Naive B cell (primary cell): Measurements from ENCODE around the gene SMPD3. TPM values are rescaled to one million over a fixed set of nuclear protein-coding genes. Genes with fewer than 3 reads are reported as not detected.

ENCODE experiments used
- ATAC-seq, 2 donors: fragments of 150-1000 bp; cut with Tn5 transposase; 2 replicates each; pipeline ENCODE4 v1.10.0; 2021; ENCODE audit warnings: low read depth in 2 of 2, mild to moderate bottlenecking in 2 of 2, moderate library complexity in 2 of 2
- DNase-seq: peaks from one replicate; pipeline ENCODE4 v3.0.0; 2022
- H3K27ac Mint-ChIP-seq, 6 donors: one replicate each; pipeline ENCODE4 v1.8.0; 2020 to 2022; ENCODE audit warnings: mild to moderate bottlenecking in 6 of 6, mixed read lengths in 6 of 6, moderate library complexity in 5 of 6, inconsistent platforms in 2 of 6
- H3K27me3 Mint-ChIP-seq, 3 donors: one replicate each; pipeline ENCODE4 v1.8.0; 2021 to 2022; ENCODE audit warnings: mixed read lengths in 3 of 3, mild to moderate bottlenecking in 1 of 3
- H3K36me3 Mint-ChIP-seq, 2 donors: one replicate each; pipeline ENCODE4 v1.8.0; 2020 to 2022; ENCODE audit warnings: mixed read lengths in 2 of 2, inconsistent platforms in 1 of 2, mild to moderate bottlenecking in 1 of 2
- H3K4me1 Mint-ChIP-seq, 3 donors: one replicate each; pipeline ENCODE4 v1.8.0; 2020 to 2022; ENCODE audit warnings: mixed read lengths in 3 of 3, inconsistent platforms in 1 of 3, mild to moderate bottlenecking in 1 of 3, moderate library complexity in 1 of 3
- H3K4me3 Mint-ChIP-seq, 8 donors: one replicate each; pipeline ENCODE4 v1.8.0; 2020 to 2022; ENCODE audit warnings: mild to moderate bottlenecking in 8 of 8, mixed read lengths in 8 of 8, moderate library complexity in 8 of 8, inconsistent platforms in 2 of 8
- H3K9me3 Mint-ChIP-seq, 7 donors: one replicate each; pipeline ENCODE4 v1.8.0; 2020 to 2022; ENCODE audit warnings: mixed read lengths in 7 of 7, mild to moderate bottlenecking in 5 of 7, inconsistent platforms in 2 of 7, moderate library complexity in 1 of 7
- polyA plus RNA-seq, 6 donors: library from polyadenylated mRNA; unstranded; fragments of 300-500 nt; fragmentation: Illumina TruSeq; gene quantifications; one replicate each; pipeline ENCODE4 v1.2.3, GENCODE V29; 2021; ENCODE audit warnings: low read depth in 6 of 6

SMPD3 gene
- polyA plus RNA-seq, 6 donors from 2014 or later, result 0.18 to 2.2 (median 0.41) TPM; not detected in 1

DNA sequence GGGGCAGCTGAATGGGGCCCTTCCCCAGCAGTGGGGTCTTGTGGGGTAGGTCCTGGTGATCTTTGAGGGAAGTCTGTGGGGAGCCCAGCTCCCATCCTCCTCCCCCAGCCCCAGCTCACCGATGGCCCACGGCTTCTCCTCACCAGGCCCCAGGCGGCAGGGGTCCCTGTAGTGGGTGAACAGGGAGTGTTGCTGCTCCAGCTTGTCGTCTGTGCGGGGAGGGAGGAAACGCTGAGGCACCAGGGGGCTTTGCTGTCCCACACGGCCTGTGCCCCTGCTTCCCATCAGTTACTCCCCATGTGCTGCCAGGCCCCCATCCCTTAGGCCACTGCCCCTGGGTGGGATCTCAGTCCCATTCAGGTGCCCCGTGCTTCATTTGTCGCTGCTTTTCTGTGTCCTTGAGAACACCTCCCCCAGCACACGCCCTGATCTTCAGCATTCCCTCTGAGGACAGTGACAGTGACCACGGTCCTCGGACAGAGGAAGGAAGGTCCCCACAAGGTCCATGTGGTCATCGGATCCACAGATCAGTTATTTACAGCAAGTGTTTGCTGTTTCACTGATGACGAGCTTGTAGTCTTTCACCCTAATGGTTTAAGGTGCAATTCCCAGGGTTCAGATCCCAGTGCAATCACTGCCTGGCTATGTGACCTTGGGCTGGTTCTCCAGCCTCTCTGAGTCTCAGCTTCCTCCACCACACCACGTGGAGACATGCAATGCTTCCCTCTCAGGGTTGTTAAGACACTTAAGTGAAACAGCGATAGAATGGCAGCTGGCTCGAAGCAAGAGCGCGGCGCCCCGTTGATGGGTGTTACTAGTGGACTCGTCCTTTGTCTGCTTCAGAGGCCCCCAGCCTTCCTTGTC, 84.4 kb downstream of the SMPD3 start:
- Mint-ChIP-seq H3K36me3 (no peaks in the 10 kb centered on the region), H3K27me3 (peaks cover 0 to 14% (median 0%) of the 10 kb centered on the region in 3 donors), H3K4me3 (no peak overlapping the region), H3K9me3 (no peaks in the 10 kb centered on the region), H3K27ac (peak overlapping the region in 2 of 6 donors; percentile 53 to 56), H3K4me1 (peaks cover 27 to 35% (median 33%) of the 10 kb centered on the region in 3 donors)
- no peak for ATAC-seq
- no peak for DNase-seq

DNA sequence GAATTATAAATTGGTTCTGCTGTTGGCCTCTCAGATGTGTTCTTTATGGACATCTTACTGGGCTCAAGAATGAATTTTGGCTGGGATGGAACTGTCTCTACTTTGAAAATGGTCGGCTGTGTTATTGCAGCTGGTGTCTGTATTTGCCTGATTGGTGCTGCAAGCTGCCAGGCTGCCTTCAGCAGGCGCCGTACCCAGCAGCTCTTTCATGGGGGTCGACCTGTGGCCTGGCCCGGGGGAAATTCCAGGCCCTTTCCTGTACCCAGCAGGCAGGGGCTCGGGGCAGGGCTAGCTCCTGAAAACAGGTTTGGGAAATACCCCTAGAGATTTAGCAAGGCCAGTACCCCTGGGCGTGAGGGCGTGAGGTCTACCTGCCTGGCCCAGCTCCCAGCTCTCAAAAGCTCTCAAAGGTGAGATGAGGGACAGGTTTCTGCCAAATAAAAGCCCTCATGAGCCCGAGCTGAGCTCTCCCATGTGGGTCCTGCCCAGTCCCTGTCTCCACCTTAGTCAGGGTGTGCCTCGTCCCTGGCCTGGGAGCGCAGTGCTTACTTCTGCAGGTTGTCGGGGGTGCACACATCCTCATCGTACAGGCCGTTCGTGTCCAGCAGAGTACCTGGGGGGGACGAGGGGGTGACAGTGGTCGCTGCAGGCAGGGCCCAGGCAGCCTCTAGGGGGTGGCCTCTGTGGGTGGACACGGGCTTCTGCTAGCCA, 85.2 kb downstream of the SMPD3 start:
- DNase-seq, result no peak
- H3K27ac Mint-ChIP-seq, result no peak overlapping the region
- peaks cover 0 to 3% of the 10 kb centered on the region in 2 donors for H3K36me3 Mint-ChIP-seq
- H3K27me3 Mint-ChIP-seq, result peaks cover 0 to 14% (median 0%) of the 10 kb centered on the region in 3 donors
- H3K4me3 Mint-ChIP-seq, result no peak overlapping the region
- peaks cover 21 to 27% (median 25%) of the 10 kb centered on the region in 3 donors for H3K4me1 Mint-ChIP-seq
- no peak for ATAC-seq
- no peaks in the 10 kb centered on the region for H3K9me3 Mint-ChIP-seq

DNA sequence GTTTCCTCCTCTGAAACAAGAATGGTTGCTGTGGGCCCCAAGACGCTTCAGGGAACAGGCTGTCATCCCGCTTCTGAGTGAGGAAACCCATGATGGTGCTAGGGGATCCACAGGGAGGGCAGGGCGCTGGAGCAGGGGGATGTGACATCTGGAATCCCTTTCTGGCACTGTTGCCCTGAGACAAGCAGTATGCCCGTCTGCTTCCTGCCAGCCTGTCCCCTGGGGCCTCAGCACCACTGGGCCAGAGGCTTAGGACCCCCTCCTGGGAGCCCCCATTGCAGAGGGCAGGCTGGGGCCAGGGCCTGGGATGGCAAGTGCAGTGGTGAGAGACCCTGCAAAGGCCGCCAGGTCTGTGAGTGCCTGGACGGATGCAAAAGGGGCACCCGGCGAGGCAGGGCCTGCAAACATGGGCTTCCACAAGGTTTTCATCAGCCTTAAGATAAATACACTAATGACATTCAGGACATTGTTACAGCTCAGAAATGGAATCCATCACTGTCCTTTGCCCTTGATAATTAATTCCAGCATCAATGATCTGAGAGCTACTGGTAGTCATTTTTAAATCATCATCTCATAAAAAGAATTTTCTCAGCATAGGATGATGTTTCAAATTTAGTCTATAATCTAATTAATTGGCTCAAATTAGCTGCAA, 85.9 kb downstream of the SMPD3 start:
- H3K27ac Mint-ChIP-seq, result no peak overlapping the region
- H3K27me3 Mint-ChIP-seq, result peaks cover 0 to 14% (median 0%) of the 10 kb centered on the region in 3 donors
- no peak overlapping the region for H3K4me3 Mint-ChIP-seq

DNA sequence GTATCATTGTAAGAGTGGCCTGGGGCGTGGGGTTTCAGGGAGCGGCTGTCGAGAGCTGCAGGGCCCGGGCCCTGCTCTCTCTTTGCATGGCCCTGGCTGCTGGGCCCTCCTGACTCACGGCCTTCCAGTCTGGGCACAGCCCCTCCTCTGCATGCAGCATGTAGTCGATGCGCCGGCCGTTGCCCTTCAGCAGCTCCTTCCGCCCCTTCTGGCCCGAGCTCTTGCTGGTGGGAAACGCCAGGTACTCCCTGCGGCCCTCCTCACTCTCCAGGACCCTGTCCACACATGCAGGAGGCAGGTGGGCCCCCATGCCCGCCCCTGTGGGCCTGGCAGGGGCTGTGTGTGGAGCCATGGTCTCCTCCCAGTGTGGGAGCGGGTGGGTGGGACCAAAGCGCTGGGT, 86.8 kb downstream of the SMPD3 start:
- DNase-seq (no peak), ATAC-seq (no peak)
- peaks cover 0 to 14% (median 0%) of the 10 kb centered on the region in 3 donors for H3K27me3 Mint-ChIP-seq
- no peak overlapping the region for H3K27ac Mint-ChIP-seq
- H3K4me1 Mint-ChIP-seq, result peaks cover 11 to 24% (median 21%) of the 10 kb centered on the region in 3 donors
- peaks cover 0 to 5% of the 10 kb centered on the region in 2 donors for H3K36me3 Mint-ChIP-seq
- H3K9me3 Mint-ChIP-seq, result no peaks in the 10 kb centered on the region
- no peak overlapping the region for H3K4me3 Mint-ChIP-seq

More for the DNA sequence above, 85.9 kb downstream of the SMPD3 start:
- peaks cover 0 to 5% of the 10 kb centered on the region in 2 donors for H3K36me3 Mint-ChIP-seq
- ATAC-seq (no peak), DNase-seq (no peak)
- no peaks in the 10 kb centered on the region for H3K9me3 Mint-ChIP-seq
- H3K4me1 Mint-ChIP-seq, result peaks cover 14 to 20% (median 20%) of the 10 kb centered on the region in 3 donors

DNA sequence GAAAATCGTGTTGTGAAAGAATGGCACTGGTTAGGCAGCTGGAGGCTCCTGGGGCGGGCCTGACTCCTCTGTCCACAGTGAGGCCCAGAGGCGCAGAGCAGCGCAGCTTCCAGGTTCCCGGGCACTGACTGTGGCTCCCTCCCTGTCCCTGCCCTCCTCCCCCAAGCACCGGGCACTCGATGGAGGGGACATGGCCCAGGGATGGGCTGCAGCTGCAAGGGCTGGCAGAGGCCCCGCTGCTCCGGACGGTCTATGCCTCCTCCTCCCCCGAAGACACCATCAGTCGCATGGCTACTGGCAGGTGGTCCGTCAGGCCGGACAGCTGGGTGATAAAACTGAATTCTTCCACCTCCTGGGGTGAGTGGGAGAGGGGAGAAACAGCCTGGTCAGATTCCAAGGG, 87.4 kb downstream of the SMPD3 start:
- Mint-ChIP-seq H3K9me3 (no peaks in the 10 kb centered on the region), H3K36me3 (peaks cover 0 to 5% of the 10 kb centered on the region in 2 donors), H3K27ac (no peak overlapping the region), H3K4me1 (peaks cover 6 to 27% (median 21%) of the 10 kb centered on the region in 3 donors), H3K27me3 (peaks cover 0 to 9% (median 0%) of the 10 kb centered on the region in 3 donors), H3K4me3 (no peak overlapping the region)
- DNase-seq (no peak), ATAC-seq (no peak)

DNA sequence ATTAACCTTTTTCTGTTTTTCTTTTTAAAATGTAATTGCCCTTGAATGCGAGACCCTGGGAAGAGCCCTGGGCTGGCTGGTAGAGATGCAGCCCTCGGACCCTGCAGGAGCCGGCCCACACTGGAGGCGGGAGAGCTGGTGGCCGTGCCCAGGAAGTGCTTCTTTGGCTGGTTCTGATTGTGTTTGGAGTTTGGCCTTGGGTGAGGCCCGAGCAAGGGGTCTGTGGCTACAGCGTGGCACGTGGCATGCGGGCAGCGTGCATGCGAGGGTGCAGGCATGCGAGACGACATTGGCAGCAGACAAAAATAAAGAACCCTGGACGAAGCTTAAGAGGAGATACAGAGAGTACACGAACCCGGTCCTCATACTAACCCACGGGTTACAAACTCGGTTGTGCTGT, 87.8 kb downstream of the SMPD3 start:
- Mint-ChIP-seq H3K9me3 (no peaks in the 10 kb centered on the region), H3K4me3 (no peak overlapping the region), H3K27me3 (peaks cover 0 to 5% (median 0%) of the 10 kb centered on the region in 3 donors), H3K27ac (no peak overlapping the region), H3K4me1 (peaks cover 4 to 27% (median 18%) of the 10 kb centered on the region in 3 donors), H3K36me3 (peaks cover under 1 to 5% of the 10 kb centered on the region in 2 donors)
- ATAC-seq (no peak), DNase-seq (no peak)

DNA sequence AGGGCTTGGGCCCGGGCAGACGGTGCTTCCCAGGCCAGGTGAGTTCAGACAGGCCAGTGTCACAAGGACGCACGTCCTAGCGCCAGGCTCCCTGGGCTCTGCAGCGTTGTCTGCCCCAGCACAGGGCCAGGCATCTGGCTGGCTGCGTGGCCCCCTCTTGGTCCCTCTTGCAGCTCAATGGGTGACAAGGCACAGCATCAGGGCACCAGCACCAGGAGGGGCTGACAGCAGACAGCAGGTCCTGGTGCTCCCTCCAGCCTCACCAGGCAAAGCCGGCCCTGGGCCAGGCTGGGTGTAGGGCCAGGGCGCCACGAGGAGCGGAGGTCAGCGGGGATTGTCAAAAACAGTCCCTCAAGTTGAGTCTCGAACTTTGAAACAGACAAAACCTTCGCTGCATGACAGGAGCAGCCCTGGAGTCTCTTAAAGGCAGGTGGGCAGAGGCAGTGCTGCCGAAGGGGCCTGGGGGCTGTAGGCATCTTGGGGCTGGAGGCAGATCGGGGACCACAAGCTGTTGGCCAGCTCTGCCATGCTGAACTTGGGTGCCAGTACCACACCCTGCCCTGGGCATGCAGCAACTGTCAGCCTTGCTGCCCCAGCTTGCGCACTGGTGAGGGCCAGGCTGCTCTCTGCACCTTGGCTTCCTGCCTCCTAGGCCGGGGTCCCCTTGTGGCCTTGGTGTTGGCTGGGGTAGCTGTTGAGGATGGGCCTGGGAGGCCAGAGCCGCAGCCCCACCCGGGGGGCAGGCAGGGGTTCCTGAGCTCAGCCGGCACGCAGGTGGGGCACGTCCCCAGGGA, 88.7 kb downstream of the SMPD3 start:
- Mint-ChIP-seq H3K9me3 (no peaks in the 10 kb centered on the region), H3K36me3 (peaks cover 5 to 10% of the 10 kb centered on the region in 2 donors), H3K27ac (no peak overlapping the region), H3K4me1 (peaks cover 6 to 25% (median 13%) of the 10 kb centered on the region in 3 donors), H3K4me3 (no peak overlapping the region), H3K27me3 (no peaks in the 10 kb centered on the region)
- no peak for DNase-seq
- no peak for ATAC-seq

DNA sequence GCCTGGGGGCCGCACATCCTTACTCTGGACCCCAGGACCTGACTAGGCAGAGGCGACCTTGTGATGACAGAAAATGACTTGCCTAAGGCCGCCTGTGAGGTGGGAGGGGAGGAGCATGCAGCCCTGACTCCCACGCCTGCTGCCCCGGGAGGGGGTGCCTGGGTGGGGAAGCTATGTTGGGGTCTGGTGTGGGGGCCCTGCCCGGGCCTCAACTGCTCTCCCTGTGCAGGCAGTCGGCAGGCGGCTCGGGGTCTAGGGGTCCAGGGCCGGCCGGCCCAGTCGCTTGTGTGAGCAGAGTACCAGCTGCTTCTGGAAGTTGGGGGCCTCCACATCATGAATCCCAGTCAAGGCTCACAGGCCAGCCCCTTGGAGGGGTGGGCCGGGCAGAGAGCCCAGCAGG, 89.4 kb downstream of the SMPD3 start:
- peaks cover 5 to 13% of the 10 kb centered on the region in 2 donors for H3K36me3 Mint-ChIP-seq
- H3K27ac Mint-ChIP-seq, result no peak overlapping the region
- ATAC-seq (no peak), DNase-seq (no peak)
- no peak overlapping the region for H3K4me3 Mint-ChIP-seq
- no peaks in the 10 kb centered on the region for H3K27me3 Mint-ChIP-seq
- H3K9me3 Mint-ChIP-seq, result no peaks in the 10 kb centered on the region
- peaks cover 6 to 25% (median 13%) of the 10 kb centered on the region in 3 donors for H3K4me1 Mint-ChIP-seq

DNA sequence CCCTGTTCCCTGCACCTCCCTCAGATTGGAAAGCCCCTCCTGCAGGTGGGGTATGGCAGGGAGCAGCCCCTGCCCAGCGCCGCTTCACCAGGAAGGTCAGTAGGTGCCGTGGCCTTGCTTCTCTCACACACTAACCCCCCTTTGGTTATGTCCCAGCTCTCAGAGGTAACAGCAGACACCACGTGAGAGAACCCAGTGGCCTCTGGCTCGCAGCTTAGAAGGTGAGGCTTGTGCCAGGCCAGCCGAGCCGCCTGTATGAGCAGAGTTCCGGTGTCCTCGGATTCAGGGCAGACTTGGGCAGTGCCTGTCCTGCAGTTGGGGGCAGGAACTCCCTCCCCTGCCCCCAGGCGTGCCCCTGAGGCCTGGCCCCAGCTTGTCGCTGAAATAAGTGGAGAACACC, 90.4 kb downstream of the SMPD3 start:
- DNase-seq (no peak), ATAC-seq (no peak)
- H3K9me3 Mint-ChIP-seq, result no peaks in the 10 kb centered on the region
- no peak overlapping the region for H3K4me3 Mint-ChIP-seq
- no peaks in the 10 kb centered on the region for H3K27me3 Mint-ChIP-seq
- no peak overlapping the region for H3K27ac Mint-ChIP-seq
- peaks cover 5 to 13% of the 10 kb centered on the region in 2 donors for H3K36me3 Mint-ChIP-seq
- peaks cover 6 to 25% (median 13%) of the 10 kb centered on the region in 3 donors for H3K4me1 Mint-ChIP-seq

DNA sequence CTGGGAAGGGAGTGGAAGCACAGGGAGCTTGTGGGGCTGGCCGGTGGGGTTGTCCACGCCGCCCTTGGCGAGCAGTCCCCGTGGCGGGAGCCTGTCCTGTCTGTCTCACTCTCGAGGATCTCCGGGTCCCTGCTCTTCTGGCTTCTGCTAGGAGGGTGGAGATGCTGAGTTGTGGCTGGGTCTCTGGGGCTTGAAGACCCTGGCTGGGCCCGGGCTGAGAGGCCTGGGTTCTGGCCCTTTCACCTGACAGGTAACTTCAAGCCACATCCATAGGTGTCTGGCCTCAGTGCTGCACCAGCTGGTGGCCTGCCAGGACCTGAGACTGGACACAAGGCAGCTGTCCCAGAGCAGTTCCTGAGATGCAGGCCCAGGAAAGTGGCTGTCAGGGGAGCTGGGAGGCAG, 90.8 kb downstream of the SMPD3 start:
- Mint-ChIP-seq H3K9me3 (no peaks in the 10 kb centered on the region), H3K4me1 (peaks cover 6 to 25% (median 13%) of the 10 kb centered on the region in 3 donors), H3K4me3 (no peak overlapping the region), H3K27me3 (no peaks in the 10 kb centered on the region), H3K27ac (peak overlapping the region in 1 of 6 donors; percentile 83), H3K36me3 (peaks cover 5 to 14% of the 10 kb centered on the region in 2 donors)
- no peak for ATAC-seq
- DNase-seq, result no peak

DNA sequence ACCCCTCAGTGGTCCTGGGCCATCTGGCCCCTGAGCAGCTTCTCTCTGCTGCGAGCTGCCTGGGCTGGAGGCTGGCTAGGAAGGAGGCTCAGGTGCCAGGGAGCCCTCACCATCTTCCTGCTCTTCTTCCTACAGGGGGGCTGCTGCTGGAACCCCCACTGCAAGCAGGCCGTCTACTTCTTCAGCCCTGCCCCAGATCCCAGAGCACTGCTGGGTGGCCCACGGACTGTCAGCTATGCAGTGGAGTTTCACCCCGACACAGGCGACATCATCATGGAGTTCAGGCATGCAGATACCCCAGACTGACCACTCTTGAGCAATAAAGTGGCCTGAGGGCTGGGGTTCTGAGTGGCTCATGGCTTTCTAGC, 91.4 kb downstream of the SMPD3 start:
- DNase-seq (no peak), ATAC-seq (no peak)
- Mint-ChIP-seq H3K9me3 (no peaks in the 10 kb centered on the region), H3K4me3 (peak overlapping the region in 2 of 8 donors; percentile 12 to 24), H3K36me3 (peaks cover 5 to 20% of the 10 kb centered on the region in 2 donors), H3K4me1 (peaks cover 6 to 25% (median 13%) of the 10 kb centered on the region in 3 donors), H3K27ac (peak overlapping the region in 1 of 6 donors; percentile 67), H3K27me3 (no peaks in the 10 kb centered on the region)

DNA sequence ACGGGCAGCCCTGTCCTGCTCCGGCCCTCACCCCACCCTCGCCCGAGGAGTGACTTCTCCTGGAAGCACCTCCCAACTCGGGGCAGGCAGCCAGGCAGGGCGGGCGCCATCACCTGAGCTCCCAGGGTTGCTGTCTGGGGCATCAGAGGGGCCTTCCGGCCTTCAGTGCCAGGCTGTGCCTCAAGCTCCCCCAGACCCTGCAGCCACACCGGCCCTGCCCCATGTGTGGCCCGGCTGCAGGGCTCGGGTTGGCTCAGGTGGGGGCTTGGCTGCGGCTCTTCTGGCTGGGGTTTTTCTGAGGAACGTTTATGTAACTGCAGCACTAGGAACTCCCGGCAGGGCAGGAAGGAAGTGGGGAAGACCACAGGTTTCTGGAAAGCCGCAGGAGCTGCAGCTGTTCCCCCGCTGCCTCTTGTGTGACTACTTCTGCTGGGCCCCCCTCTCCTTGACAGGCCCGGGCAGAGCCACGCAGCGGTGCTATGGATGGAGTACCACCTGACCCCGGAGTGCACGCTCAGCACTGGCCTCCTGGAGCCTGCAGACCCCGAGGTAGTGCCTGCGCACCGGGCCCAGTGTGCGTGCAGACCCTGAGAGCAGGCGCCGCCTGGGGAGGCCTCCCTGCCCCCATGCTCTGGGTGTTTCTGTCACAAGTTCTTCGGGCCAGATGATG, 91.9 kb downstream of the SMPD3 start:
- H3K36me3 Mint-ChIP-seq, result peaks cover 5 to 25% of the 10 kb centered on the region in 2 donors
- peaks cover 6 to 25% (median 13%) of the 10 kb centered on the region in 3 donors for H3K4me1 Mint-ChIP-seq
- DNase-seq (peak; percentile 22), ATAC-seq (peak; percentile 56 to 68)
- peak overlapping the region in 5 of 8 donors; percentile 0 to 71 (median 34) for H3K4me3 Mint-ChIP-seq
- no peaks in the 10 kb centered on the region for H3K9me3 Mint-ChIP-seq
- H3K27ac Mint-ChIP-seq, result peak overlapping the region in 1 of 6 donors; percentile 67
- no peaks in the 10 kb centered on the region for H3K27me3 Mint-ChIP-seq
